Kidney (tissue), 14 donors: ENCODE data around the gene SH3D19. TPM values are rescaled to one million over a fixed set of nuclear protein-coding genes. Genes with fewer than 3 reads are reported as not detected.

Source experiments
- DNase-seq, 5 donors: peaks; one replicate each; pipeline ENCODE4 v3.0.0-alpha.2; 2013 to 2020
- FAIRE-seq: peaks from 2 replicates; lab custom pipeline; 2012; peaks lifted over from hg19 to GRCh38; lab: Jason Lieb, UNC
- H3K27ac ChIP-seq, 2 donors: one replicate each; pipeline ENCODE4 v1.7.0; 2013; ENCODE audit warnings: low read depth in 2 of 2, low read length in 2 of 2, inconsistent platforms in 1 of 2
- H3K27me3 ChIP-seq: one replicate; pipeline ENCODE4 v1.7.1; 2013; ENCODE audit warnings: low read length, inconsistent platforms; ENCODE audit not compliant: control insufficient read depth, insufficient read depth
- H3K36me3 ChIP-seq, 3 donors: one replicate each; pipeline versions ENCODE4 v1.7.0 to v1.7.1; 2013; ENCODE audit warnings: low read length in 3 of 3, control low read depth in 1 of 3, inconsistent platforms in 1 of 3; ENCODE audit not compliant: insufficient read depth in 3 of 3, control insufficient read depth in 2 of 3
- H3K4me1 ChIP-seq, 3 donors: one replicate each; pipeline versions ENCODE4 v1.7.0 to v1.7.1; 2013; ENCODE audit warnings: low read length in 3 of 3, inconsistent platforms in 1 of 3, low read depth in 1 of 3; ENCODE audit not compliant: control insufficient read depth in 2 of 3, insufficient read depth in 2 of 3
- H3K4me3 ChIP-seq, 3 donors: one replicate each; pipeline versions ENCODE4 v1.7.0 to v1.8.1; 2013; ENCODE audit warnings: low read length in 3 of 3, control low read depth in 1 of 3, inconsistent platforms in 1 of 3
- H3K9ac ChIP-seq, 3 donors: one replicate each; pipeline versions ENCODE4 v1.7.0 to v1.7.1; 2013; ENCODE audit warnings: low read length in 3 of 3, control low read depth in 1 of 3, inconsistent platforms in 1 of 3
- H3K9me3 ChIP-seq, 3 donors: one replicate each; pipeline versions ENCODE4 v1.7.0 to v1.7.1; 2013; ENCODE audit warnings: low read length in 3 of 3, control low read depth in 1 of 3, inconsistent platforms in 1 of 3; ENCODE audit not compliant: control insufficient read depth in 2 of 3, insufficient read depth in 1 of 3
- intact Hi-C: fragments of 100-400 bp; cut with DNase I; formaldehyde crosslinking; loops from one replicate; pipeline ENCODE4 v1.11.1; 2022
- polyA plus RNA-seq: library from polyadenylated mRNA; stranded (reverse); fragments of 350-450 nt; fragmentation: Illumina TruSeq; extraction: RNeasy Lipid Tissue Mini Kit (QIAGEN cat#74804); gene quantifications from one replicate; pipeline ENCODE4 v1.2.3, GENCODE V29; 2014; ENCODE audit warnings: low read depth, low replicate concordance; ENCODE audit not compliant: insufficient read depth
- total RNA-seq: library from RNA; stranded (reverse); fragmentation: NEBNext Ultra II Directional; extraction: Animal tissue kit (Norgen Biotek cat#: 25700); gene quantifications from one replicate; pipeline ENCODE4 v1.2.1, GENCODE V29; 2021
- TF ChIP-seq, protein P1 (sequence below): IDR thresholded peaks from 3 replicates; pipeline ENCODE4 v1.5.1; 2012; ENCODE audit warnings: mild to moderate bottlenecking, moderate library complexity, borderline replicate concordance; ENCODE audit not compliant: insufficient read depth; ENCODE audit errors: extremely low read depth
- donor health status: control.
- donor health status: control.
- donor health status: control.
- donor health status: control.
- donor health status: control.
- donor health status: DM: yes; HTN: yes; CAD: no.
- donor health status: Normal renal cell carcinoma (clear cell type).

Gene SH3D19
- total and polyA plus RNA-seq, 2 donors from 2014 or later, result 13.6 to 36.8 TPM

DNA sequence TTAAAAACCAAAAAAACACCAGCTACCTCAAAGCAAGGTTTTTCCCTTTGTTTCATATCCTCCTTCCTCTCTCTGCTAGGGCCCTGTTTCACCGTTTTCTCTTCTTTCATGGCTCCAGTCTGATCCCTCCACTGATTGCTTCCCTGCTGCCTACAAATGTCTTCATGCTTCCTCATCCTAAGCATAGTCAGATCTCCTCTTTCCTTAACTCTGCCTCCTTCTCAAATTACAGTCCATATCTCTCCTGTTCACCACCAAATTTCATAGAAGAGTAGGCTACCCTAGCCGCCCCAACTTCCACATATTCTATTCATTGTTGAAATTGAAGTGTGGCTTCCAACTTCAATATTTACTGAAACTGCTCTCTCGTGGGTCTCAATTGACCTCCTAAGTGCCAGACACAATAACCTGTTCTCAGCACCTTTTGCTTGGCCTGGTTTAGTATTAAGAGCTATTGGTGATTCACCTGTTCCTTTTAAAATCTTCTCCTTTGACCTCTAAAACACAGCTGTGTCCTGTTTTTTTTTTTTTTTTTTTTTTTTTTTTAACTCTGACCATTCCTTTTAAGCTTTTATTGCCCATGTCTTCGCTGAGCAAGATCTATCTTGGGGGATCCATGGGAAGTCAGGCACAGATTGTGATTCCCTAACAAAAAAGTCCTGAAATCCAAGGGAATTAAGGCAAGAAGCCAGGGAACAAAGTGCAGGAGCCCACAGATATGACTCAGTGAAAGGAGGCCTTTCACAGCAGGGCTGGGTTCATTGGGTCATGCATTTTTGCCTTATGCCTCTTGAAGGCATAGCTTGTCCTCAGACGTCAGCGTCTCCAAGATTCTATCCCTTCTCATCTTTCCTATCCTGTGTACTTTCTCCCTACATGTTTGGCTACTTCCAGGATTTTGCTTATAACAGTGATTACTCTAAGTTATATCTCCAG lies 140.6 kb downstream of the SH3D19 start:
- Histone ChIP-seq H3K4me3 (no peak overlapping the region), H3K27ac (no peak overlapping the region), H3K9me3 (no peaks in the 10 kb centered on the region), H3K27me3 (no peaks in the 10 kb centered on the region), H3K9ac (no peak overlapping the region), H3K4me1 (no peaks in the 10 kb centered on the region), H3K36me3 (peaks cover 0 to 2% (median 0%) of the 10 kb centered on the region in 3 donors)
- intact Hi-C loops, result no loop called here
- FAIRE-seq, result no peak
- TF ChIP-seq, protein P1, sequence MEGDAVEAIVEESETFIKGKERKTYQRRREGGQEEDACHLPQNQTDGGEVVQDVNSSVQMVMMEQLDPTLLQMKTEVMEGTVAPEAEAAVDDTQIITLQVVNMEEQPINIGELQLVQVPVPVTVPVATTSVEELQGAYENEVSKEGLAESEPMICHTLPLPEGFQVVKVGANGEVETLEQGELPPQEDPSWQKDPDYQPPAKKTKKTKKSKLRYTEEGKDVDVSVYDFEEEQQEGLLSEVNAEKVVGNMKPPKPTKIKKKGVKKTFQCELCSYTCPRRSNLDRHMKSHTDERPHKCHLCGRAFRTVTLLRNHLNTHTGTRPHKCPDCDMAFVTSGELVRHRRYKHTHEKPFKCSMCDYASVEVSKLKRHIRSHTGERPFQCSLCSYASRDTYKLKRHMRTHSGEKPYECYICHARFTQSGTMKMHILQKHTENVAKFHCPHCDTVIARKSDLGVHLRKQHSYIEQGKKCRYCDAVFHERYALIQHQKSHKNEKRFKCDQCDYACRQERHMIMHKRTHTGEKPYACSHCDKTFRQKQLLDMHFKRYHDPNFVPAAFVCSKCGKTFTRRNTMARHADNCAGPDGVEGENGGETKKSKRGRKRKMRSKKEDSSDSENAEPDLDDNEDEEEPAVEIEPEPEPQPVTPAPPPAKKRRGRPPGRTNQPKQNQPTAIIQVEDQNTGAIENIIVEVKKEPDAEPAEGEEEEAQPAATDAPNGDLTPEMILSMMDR, result no peak
- no peak for DNase-seq

DNA sequence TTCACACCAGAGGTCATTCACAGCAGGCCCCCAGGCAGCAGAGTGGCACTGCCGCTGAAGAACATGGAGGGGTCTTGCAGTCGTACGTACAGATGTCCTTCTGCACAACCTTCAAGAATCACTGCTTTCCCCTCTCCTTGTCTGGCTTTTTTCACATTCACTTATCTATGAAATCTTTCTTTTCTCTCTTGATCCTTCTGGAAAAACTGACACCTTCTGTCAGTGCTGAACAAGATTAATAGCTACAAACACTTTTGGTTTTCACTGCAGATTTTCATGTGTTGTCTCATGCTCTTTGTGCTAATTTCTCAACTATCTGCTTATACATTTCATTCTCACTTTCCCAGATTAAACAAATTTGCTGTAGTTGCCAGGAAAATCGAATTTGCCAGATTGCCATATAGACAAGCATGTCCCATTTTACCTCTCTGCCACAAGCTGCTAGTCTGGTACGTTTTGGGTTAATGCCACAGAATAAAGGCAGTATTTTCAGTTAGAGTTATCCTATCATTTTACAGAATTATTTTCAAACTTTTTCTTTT lies 142.9 kb downstream of the SH3D19 start:
- peaks cover 0 to 2% (median 0%) of the 10 kb centered on the region in 3 donors for H3K36me3 ChIP-seq
- TF ChIP-seq, protein P1, result no peak
- DNase-seq (no peak), FAIRE-seq (no peak)
- no peaks in the 10 kb centered on the region for H3K4me1 ChIP-seq
- intact Hi-C loops, result no loop called here
- H3K27ac ChIP-seq, result no peak overlapping the region
- H3K27me3 ChIP-seq, result no peaks in the 10 kb centered on the region
- no peak overlapping the region for H3K4me3 ChIP-seq
- H3K9me3 ChIP-seq, result no peaks in the 10 kb centered on the region
- H3K9ac ChIP-seq, result no peak overlapping the region

DNA sequence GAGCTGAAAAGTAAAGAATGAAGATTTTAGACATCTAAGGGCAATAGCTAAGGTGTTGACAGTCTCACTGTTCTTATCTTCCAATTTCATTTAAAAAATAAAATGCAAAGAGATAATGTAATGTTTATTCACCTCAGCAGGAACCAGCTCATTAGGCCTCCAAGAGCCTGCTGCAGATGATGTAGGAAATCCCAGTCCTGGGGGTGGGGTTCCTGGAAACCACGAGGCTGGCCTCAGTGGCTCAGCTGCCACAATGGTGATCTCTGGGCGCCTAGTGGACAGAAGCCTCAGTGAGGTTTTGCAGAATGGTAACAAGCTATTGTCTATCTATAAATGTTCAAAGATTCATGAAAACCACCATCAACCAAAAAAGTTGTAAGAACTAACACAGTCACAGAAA lies 148.7 kb downstream of the SH3D19 start:
- Histone ChIP-seq H3K9ac (no peak overlapping the region), H3K36me3 (peaks cover 2 to 26% (median 17%) of the 10 kb centered on the region in 3 donors), H3K4me1 (no peaks in the 10 kb centered on the region), H3K9me3 (no peaks in the 10 kb centered on the region), H3K4me3 (no peak overlapping the region), H3K27me3 (no peaks in the 10 kb centered on the region), H3K27ac (no peak overlapping the region)
- intact Hi-C loops, result no loop called here
- FAIRE-seq (no peak), DNase-seq (no peak)
- TF ChIP-seq, protein P1, result no peak
